ENCODE measurements around the gene SCLY.
"Not testable (repeated sequence)": the region's sequence is repeated elsewhere in the genome, so short reads cannot be mapped to it uniquely, and the experiment has no call there.

- not testable (repeated sequence) for TF ChIP-seq CTCF (IDR thresholded peaks at IDR 0.05; ENCODE audit: control extremely low read depth in 1 of 3, insufficient read depth in 1 of 3, low read depth in 1 of 3, low read length in 3 of 3); EZH2 (IDR thresholded peaks at IDR 0.05; ENCODE audit: low read depth, low read length, severe bottlenecking)
These were observed 5.9 kb downstream of the SCLY start for GRCh38 chr2:238066718-238067117.
